CD4-positive, CD25-positive, alpha-beta regulatory T cell (primary cell): ENCODE measurements around the gene CTBP2. TPM values are rescaled to one million over a fixed set of nuclear protein-coding genes. Genes with fewer than 3 reads are reported as not detected.

Experiments
- ATAC-seq, 2 donors: fragments of 150-1000 bp; cut with Tn5 transposase; one replicate each; pipeline ENCODE4 v1.10.0; 2021; ENCODE audit warnings: low read depth in 2 of 2, moderate number of reproducible peaks in 2 of 2, moderate library complexity in 1 of 2
- DNase-seq, 3 donors: peaks; one replicate each; pipeline versions ENCODE4 v3.0.0 to v3.0.0-alpha.2; 2012 to 2022; ENCODE audit warnings: mixed read lengths in 1 of 3
- H3K27ac ChIP-seq: one replicate; pipeline ENCODE4 v1.7.0; 2013; ENCODE audit warnings: mild to moderate bottlenecking, low read length; ENCODE audit not compliant: insufficient read depth, poor library complexity, severe bottlenecking
- H3K27me3 ChIP-seq: one replicate; pipeline ENCODE4 v1.7.0; 2013; ENCODE audit warnings: low read length; ENCODE audit not compliant: control insufficient read depth, insufficient read depth
- H3K36me3 ChIP-seq: one replicate; pipeline ENCODE4 v1.7.0; 2013; ENCODE audit warnings: mild to moderate bottlenecking, low read length, moderate library complexity; ENCODE audit not compliant: control insufficient read depth, insufficient read depth
- H3K4me1 ChIP-seq: 2 replicates; pipeline ENCODE4 v1.7.0; 2013; ENCODE audit warnings: mild to moderate bottlenecking, low read length; ENCODE audit not compliant: insufficient read depth, control insufficient read depth, poor library complexity, severe bottlenecking
- H3K4me3 ChIP-seq: one replicate; pipeline ENCODE4 v1.7.0; 2013; ENCODE audit warnings: low read depth, mild to moderate bottlenecking, low read length, moderate library complexity
- H3K9me3 ChIP-seq, 2 experiments: 1 replicate in 1 of 2; 2 replicates in 1 of 2; pipeline ENCODE4 v1.7.0; 2013; ENCODE audit warnings: low read length in 2 of 2, mild to moderate bottlenecking in 1 of 2, moderate library complexity in 1 of 2; ENCODE audit not compliant: control insufficient read depth in 2 of 2
- H3K27ac Mint-ChIP-seq, 3 donors: one replicate each; pipeline ENCODE4 v1.8.0; 2020 to 2022; ENCODE audit warnings: mild to moderate bottlenecking in 3 of 3, mixed read lengths in 3 of 3, moderate library complexity in 2 of 3
- H3K27me3 Mint-ChIP-seq: one replicate; pipeline ENCODE4 v1.8.0; 2022; ENCODE audit warnings: mild to moderate bottlenecking, mixed read lengths
- H3K36me3 Mint-ChIP-seq: one replicate; pipeline ENCODE4 v1.8.0; 2020; ENCODE audit warnings: mixed read lengths
- H3K4me1 Mint-ChIP-seq, 4 donors: one replicate each; pipeline ENCODE4 v1.8.0; 2020 to 2022; ENCODE audit warnings: mixed read lengths in 4 of 4, mild to moderate bottlenecking in 1 of 4
- H3K4me3 Mint-ChIP-seq, 4 donors: one replicate each; pipeline ENCODE4 v1.8.0; 2020 to 2022; ENCODE audit warnings: mild to moderate bottlenecking in 4 of 4, mixed read lengths in 4 of 4, moderate library complexity in 3 of 4
- H3K9me3 Mint-ChIP-seq, 7 donors: one replicate each; pipeline ENCODE4 v1.8.0; 2020 to 2022; ENCODE audit warnings: mixed read lengths in 7 of 7, mild to moderate bottlenecking in 3 of 7, moderate library complexity in 2 of 7
- polyA plus RNA-seq, 4 donors: library from polyadenylated mRNA; unstranded; fragments of 300-500 nt; fragmentation: Illumina TruSeq; gene quantifications; one replicate each; pipeline ENCODE4 v1.2.3, GENCODE V29; 2021
- total RNA-seq: library from RNA; stranded (reverse); gene quantifications from one replicate; pipeline ENCODE4 v1.2.3, GENCODE V29; 2022

Gene CTBP2
- total and polyA plus RNA-seq, 5 donors from 2014 or later: 0.10 to 0.49 (median 0.13) TPM; not detected in 2

DNA sequence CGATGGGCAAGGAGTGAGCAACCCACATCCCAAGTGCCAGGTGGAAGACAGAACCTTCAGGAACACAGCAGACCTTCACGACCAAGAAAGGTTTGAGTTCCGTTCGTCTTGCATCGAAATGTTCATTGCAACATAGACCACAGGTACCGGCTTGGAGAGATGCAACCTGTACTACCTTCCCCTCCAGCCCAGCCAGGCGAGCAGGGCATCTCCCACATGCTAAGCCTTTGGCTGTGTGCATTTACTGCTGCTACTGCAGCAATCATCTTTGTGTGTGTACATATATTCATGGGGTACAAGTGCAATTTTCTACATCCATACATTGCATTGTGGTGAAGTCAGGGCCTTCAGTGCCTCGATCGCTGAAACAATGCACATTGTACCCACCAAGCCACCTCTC, 58.8 kb downstream of the CTBP2 start:
- no peaks in the 10 kb centered on the region for H3K27me3 ChIP-seq
- H3K9me3 ChIP-seq: no peaks in the 10 kb centered on the region
- no peaks in the 10 kb centered on the region for H3K4me1 Mint-ChIP-seq
- H3K27ac ChIP-seq: no peak overlapping the region
- H3K36me3 ChIP-seq: no peaks in the 10 kb centered on the region
- no peak overlapping the region for H3K4me3 ChIP-seq
- no peak for DNase-seq
- H3K27me3 Mint-ChIP-seq: no peaks in the 10 kb centered on the region
- no peak for ATAC-seq
- no peak overlapping the region for H3K27ac Mint-ChIP-seq
- no peaks in the 10 kb centered on the region for H3K9me3 Mint-ChIP-seq
- H3K4me1 ChIP-seq: no peaks in the 10 kb centered on the region
- no peaks in the 10 kb centered on the region for H3K36me3 Mint-ChIP-seq
- H3K4me3 Mint-ChIP-seq: no peak overlapping the region

- Mint-ChIP-seq H3K27ac (no peak overlapping the region), H3K36me3 (no peaks in the 10 kb centered on the region), H3K4me1 (no peaks in the 10 kb centered on the region), H3K27me3 (no peaks in the 10 kb centered on the region), H3K9me3 (no peaks in the 10 kb centered on the region), H3K4me3 (no peak overlapping the region)
- H3K4me1 ChIP-seq: no peaks in the 10 kb centered on the region
- no peak overlapping the region for H3K4me3 ChIP-seq
- ATAC-seq (no peak), DNase-seq (no peak)
- H3K27me3 ChIP-seq: no peaks in the 10 kb centered on the region
- H3K9me3 ChIP-seq: no peaks in the 10 kb centered on the region
- H3K36me3 ChIP-seq: no peaks in the 10 kb centered on the region
- H3K27ac ChIP-seq: no peak overlapping the region
Measured at GRCh38 chr10:125101049-125101448, 59.3 kb downstream of the CTBP2 start.

GRCh38 chr10:125097409-125098070, 62.8 kb downstream of the CTBP2 start:
- no peaks in the 10 kb centered on the region for H3K4me1 ChIP-seq
- H3K4me3 ChIP-seq: no peak overlapping the region
- no peaks in the 10 kb centered on the region for H3K36me3 ChIP-seq
- Mint-ChIP-seq H3K4me3 (no peak overlapping the region), H3K27ac (no peak overlapping the region), H3K36me3 (no peaks in the 10 kb centered on the region), H3K27me3 (no peaks in the 10 kb centered on the region), H3K4me1 (no peaks in the 10 kb centered on the region), H3K9me3 (no peaks in the 10 kb centered on the region)
- DNase-seq (no peak), ATAC-seq (no peak)
- H3K27me3 ChIP-seq: no peaks in the 10 kb centered on the region
- no peak overlapping the region for H3K27ac ChIP-seq
- no peaks in the 10 kb centered on the region for H3K9me3 ChIP-seq

DNA sequence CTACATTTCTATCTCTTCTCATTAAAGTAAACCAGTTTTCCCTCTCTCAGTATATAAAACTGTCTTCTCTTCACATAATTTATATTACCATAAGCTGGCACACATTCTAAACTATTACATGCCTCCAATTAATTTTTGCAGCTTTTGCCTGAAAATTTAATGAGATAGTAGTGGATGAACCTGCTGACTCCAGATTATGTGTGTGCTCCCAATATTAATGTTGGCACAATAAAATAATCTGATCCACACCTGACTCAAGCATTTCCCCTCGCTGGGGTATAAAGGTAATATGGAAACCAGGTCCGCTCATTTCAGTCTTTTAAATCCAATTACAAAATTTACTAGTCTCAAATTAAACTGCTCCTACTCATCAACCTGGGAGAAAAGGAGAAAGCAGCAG, 63.4 kb downstream of the CTBP2 start:
- Mint-ChIP-seq H3K4me3 (no peak overlapping the region), H3K27me3 (no peaks in the 10 kb centered on the region)
- no peaks in the 10 kb centered on the region for H3K4me1 ChIP-seq

GRCh38 chr10:125096371-125096770, 64.0 kb downstream of the CTBP2 start:
- Mint-ChIP-seq H3K27me3 (no peaks in the 10 kb centered on the region), H3K4me1 (no peaks in the 10 kb centered on the region), H3K9me3 (no peaks in the 10 kb centered on the region), H3K36me3 (no peaks in the 10 kb centered on the region), H3K4me3 (no peak overlapping the region), H3K27ac (no peak overlapping the region)
- Histone ChIP-seq H3K36me3 (no peaks in the 10 kb centered on the region), H3K9me3 (no peaks in the 10 kb centered on the region), H3K4me1 (no peaks in the 10 kb centered on the region), H3K4me3 (no peak overlapping the region), H3K27ac (no peak overlapping the region), H3K27me3 (no peaks in the 10 kb centered on the region)
- no peak for DNase-seq
- ATAC-seq: no peak

More for the DNA sequence above, 63.4 kb downstream of the CTBP2 start:
- Mint-ChIP-seq H3K36me3 (no peaks in the 10 kb centered on the region), H3K4me1 (no peaks in the 10 kb centered on the region), H3K27ac (no peak overlapping the region), H3K9me3 (no peaks in the 10 kb centered on the region)
- Histone ChIP-seq H3K27me3 (no peaks in the 10 kb centered on the region), H3K9me3 (no peaks in the 10 kb centered on the region), H3K27ac (no peak overlapping the region), H3K4me3 (no peak overlapping the region), H3K36me3 (no peaks in the 10 kb centered on the region)
- no peak for DNase-seq
- no peak for ATAC-seq

DNA sequence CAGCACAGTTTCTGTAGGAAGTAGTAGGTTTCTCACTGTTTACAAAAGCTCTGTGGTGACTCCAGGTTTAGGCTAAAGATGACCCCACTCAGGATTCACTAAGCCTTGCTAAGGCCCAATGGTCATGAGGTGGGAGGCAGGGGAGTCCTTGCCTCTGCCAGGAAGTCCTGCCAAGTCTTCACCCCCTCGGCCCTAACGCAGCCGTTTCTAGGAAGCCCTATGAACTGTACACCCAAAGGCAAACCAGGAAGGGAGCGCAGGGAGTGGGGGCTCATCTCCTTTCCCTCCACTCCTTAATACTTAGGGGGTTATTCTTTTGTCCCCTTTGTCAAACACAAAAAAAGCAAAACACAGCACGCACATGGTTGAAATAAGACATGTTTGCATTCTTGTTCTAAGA, 64.6 kb downstream of the CTBP2 start:
- no peak overlapping the region for H3K4me3 Mint-ChIP-seq

DNA sequence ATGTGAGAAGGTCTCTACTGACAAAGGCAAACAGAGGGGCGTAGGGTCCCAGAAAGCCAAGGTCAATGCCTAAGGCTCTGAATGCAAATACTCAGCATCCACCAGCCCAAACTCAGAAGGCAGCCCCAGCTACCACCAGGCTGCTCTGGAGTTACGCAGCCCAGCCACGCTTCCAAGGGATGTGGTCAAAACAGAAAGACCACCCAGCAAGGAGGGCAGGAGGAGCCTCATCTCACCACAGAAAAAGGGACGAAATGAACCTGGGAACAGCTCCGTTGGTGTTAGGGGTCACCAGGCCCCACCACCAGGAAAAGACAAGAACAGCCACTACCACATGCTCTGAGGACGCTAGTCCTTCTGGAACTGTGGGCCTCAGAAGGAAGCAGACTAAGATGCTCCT, 65.1 kb downstream of the CTBP2 start:
- H3K4me1 Mint-ChIP-seq: no peaks in the 10 kb centered on the region
- no peaks in the 10 kb centered on the region for H3K36me3 ChIP-seq
- no peak overlapping the region for H3K4me3 ChIP-seq
- DNase-seq (no peak), ATAC-seq (no peak)
- no peak overlapping the region for H3K27ac ChIP-seq
- no peak overlapping the region for H3K27ac Mint-ChIP-seq
- no peaks in the 10 kb centered on the region for H3K36me3 Mint-ChIP-seq
- no peak overlapping the region for H3K4me3 Mint-ChIP-seq
- no peaks in the 10 kb centered on the region for H3K27me3 Mint-ChIP-seq
- H3K27me3 ChIP-seq: no peaks in the 10 kb centered on the region
- no peaks in the 10 kb centered on the region for H3K4me1 ChIP-seq
- no peaks in the 10 kb centered on the region for H3K9me3 ChIP-seq
- no peaks in the 10 kb centered on the region for H3K9me3 Mint-ChIP-seq

More for the DNA sequence above, 64.6 kb downstream of the CTBP2 start:
- H3K9me3 Mint-ChIP-seq: no peaks in the 10 kb centered on the region
- Histone ChIP-seq H3K4me3 (no peak overlapping the region), H3K4me1 (no peaks in the 10 kb centered on the region), H3K9me3 (no peaks in the 10 kb centered on the region), H3K27ac (no peak overlapping the region), H3K36me3 (no peaks in the 10 kb centered on the region), H3K27me3 (no peaks in the 10 kb centered on the region)
- no peak for ATAC-seq
- no peak overlapping the region for H3K27ac Mint-ChIP-seq
- no peak for DNase-seq
- no peaks in the 10 kb centered on the region for H3K27me3 Mint-ChIP-seq
- no peaks in the 10 kb centered on the region for H3K36me3 Mint-ChIP-seq
- H3K4me1 Mint-ChIP-seq: no peaks in the 10 kb centered on the region

- DNase-seq (no peak), ATAC-seq (no peak)
- Histone ChIP-seq H3K9me3 (no peaks in the 10 kb centered on the region), H3K27me3 (no peaks in the 10 kb centered on the region), H3K27ac (no peak overlapping the region), H3K4me1 (no peaks in the 10 kb centered on the region), H3K36me3 (no peaks in the 10 kb centered on the region), H3K4me3 (no peak overlapping the region)
- Mint-ChIP-seq H3K4me1 (no peaks in the 10 kb centered on the region), H3K4me3 (no peak overlapping the region), H3K36me3 (no peaks in the 10 kb centered on the region), H3K27me3 (no peaks in the 10 kb centered on the region), H3K9me3 (no peaks in the 10 kb centered on the region), H3K27ac (no peak overlapping the region)
Measured at GRCh38 chr10:125094806-125095205, 65.6 kb downstream of the CTBP2 start.
